Stimulated activated naive B cell treated with anti-CD40 and anti-IgM and Interleukin-4, amounts not matched to agents 10 μg/mL and 1 μg/mL and 100 μg/mL, for 72 hours (primary cell): ENCODE measurements around the gene DNAJC8.

ENCODE experiments used
- ATAC-seq, 2 donors: fragments of 150-1000 bp; cut with Tn5 transposase; replicated peaks; 2 replicates each; pipeline ENCODE4 v1.10.0; 2021; ENCODE audit warnings: moderate library complexity in 1 of 2
- DNase-seq: peaks from one replicate; pipeline ENCODE4 v3.0.0; 2021
- H3K27ac Mint-ChIP-seq: one replicate; pipeline ENCODE4 v1.8.0; 2022; ENCODE audit warnings: mild to moderate bottlenecking, mixed read lengths
- H3K27me3 Mint-ChIP-seq, 2 donors: one replicate each; pipeline ENCODE4 v1.8.0; 2022; ENCODE audit warnings: mixed read lengths in 2 of 2
- H3K36me3 Mint-ChIP-seq, 2 donors: one replicate each; pipeline ENCODE4 v1.8.0; 2022; ENCODE audit warnings: mixed read lengths in 2 of 2, mild to moderate bottlenecking in 1 of 2
- H3K4me1 Mint-ChIP-seq, 2 donors: one replicate each; pipeline ENCODE4 v1.8.0; 2022; ENCODE audit warnings: mixed read lengths in 2 of 2, mild to moderate bottlenecking in 1 of 2
- H3K4me3 Mint-ChIP-seq, 2 donors: one replicate each; pipeline ENCODE4 v1.8.0; 2022; ENCODE audit warnings: mild to moderate bottlenecking in 2 of 2, mixed read lengths in 2 of 2, moderate library complexity in 1 of 2
- H3K9me3 Mint-ChIP-seq, 2 donors: one replicate each; pipeline ENCODE4 v1.8.0; 2022; ENCODE audit warnings: mixed read lengths in 2 of 2, mild to moderate bottlenecking in 1 of 2

Gene DNAJC8

DNA sequence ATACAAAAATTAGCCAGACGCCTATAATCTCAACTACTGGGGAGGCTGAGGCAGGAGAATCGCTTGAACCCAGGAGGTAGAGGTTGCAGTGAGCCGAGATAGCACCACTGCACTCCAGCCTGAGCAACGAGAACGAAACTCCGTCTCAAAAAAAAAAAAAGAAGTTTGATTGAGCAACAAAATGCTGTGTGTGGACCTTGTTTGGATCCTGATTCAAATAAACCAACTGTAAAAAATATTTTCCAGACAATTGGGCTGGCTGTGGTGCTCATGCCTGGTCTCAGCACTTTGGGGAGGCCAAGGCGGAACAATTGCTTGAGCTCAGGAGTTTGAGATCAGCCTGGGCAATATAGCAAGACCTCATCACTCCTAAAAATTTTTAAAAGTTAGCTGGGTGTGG is 73.1 kb downstream of the DNAJC8 start:
- no peaks in the 10 kb centered on the region for H3K9me3 Mint-ChIP-seq
- DNase-seq: no peak
- peaks cover 0 to 8% of the 10 kb centered on the region in 2 donors for H3K27me3 Mint-ChIP-seq
- H3K4me3 Mint-ChIP-seq: no peak overlapping the region
- no peak overlapping the region for H3K27ac Mint-ChIP-seq
- H3K4me1 Mint-ChIP-seq: peaks cover 8 to 14% of the 10 kb centered on the region in 2 donors
- no peak for ATAC-seq
- H3K36me3 Mint-ChIP-seq: peaks cover 3% of the 10 kb centered on the region in 2 donors

DNA sequence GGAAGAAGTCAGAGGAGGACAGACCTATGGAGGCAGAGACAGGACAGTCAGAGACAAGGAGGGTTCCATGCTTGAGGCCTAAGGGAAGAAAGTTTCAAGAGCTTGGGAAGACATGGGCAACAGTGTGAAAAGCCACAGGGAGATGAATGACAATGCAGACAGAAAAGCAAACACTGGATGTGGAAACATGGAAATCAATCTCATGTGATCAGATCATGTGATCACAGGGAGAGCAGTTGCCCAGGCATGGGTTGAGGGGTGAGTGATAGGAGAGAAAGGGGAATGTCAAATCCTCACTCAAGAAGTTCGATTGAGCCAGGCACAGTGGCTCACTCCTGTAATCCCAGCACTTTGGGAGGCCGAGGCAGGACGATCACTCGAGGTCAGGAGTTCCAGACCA is 73.6 kb downstream of the DNAJC8 start:
- H3K27me3 Mint-ChIP-seq: peaks cover 0 to 8% of the 10 kb centered on the region in 2 donors

DNA sequence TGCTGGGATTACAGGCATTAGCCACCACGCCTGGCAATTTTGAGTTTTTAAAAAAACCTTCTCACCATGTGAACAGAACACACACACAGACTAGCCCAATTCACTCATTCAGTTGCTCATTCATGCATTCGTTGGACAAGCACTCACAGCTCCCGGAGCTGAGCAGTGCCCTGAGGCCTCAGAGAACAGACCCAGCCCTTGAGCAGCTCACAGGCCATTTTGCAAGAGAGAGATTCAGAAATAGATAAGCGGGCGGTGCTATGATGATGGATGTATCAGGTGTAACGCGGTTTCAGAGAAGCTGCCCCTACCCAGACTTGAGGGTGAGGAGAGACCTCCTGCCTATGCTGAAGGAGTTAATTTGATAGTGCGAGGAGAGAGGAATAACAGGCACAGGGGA is 74.9 kb downstream of the DNAJC8 start:
- Mint-ChIP-seq H3K27ac (no peak overlapping the region), H3K36me3 (peaks cover 3 to 7% of the 10 kb centered on the region in 2 donors)

More for the DNA sequence above, 73.6 kb downstream of the DNAJC8 start:
- Mint-ChIP-seq H3K36me3 (peaks cover 3% of the 10 kb centered on the region in 2 donors), H3K4me1 (peaks cover 8 to 16% of the 10 kb centered on the region in 2 donors), H3K9me3 (no peaks in the 10 kb centered on the region), H3K27ac (no peak overlapping the region), H3K4me3 (no peak overlapping the region)
- ATAC-seq (no peak), DNase-seq (no peak)

DNA sequence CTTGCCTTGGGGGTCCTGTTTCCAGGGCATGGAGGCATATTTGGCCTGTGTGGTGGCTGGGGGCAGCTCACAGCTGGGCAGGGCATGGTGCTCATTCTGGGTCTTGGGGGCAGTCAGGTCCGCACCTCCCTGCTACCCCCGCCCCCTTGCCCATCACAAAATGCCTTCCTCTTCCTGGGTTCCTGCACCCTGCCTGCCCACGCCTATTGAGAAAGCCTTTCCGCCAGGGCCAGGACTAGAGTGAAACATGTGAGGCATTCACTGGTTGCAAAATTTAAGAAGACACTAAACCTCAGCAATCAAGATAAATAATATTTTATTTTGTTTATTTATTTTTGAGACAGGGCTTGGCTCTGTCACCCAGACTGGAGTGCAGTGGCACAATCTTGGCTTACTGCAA is 76.0 kb downstream of the DNAJC8 start:
- no peaks in the 10 kb centered on the region for H3K9me3 Mint-ChIP-seq
- no peak overlapping the region for H3K27ac Mint-ChIP-seq
- no peak for ATAC-seq
- H3K27me3 Mint-ChIP-seq: peaks cover 0 to 8% of the 10 kb centered on the region in 2 donors
- no peak for DNase-seq
- H3K4me1 Mint-ChIP-seq: peaks cover 8 to 16% of the 10 kb centered on the region in 2 donors
- H3K36me3 Mint-ChIP-seq: peaks cover 3 to 7% of the 10 kb centered on the region in 2 donors
- H3K4me3 Mint-ChIP-seq: no peak overlapping the region

More for the DNA sequence above, 74.9 kb downstream of the DNAJC8 start:
- H3K4me1 Mint-ChIP-seq: peaks cover 8 to 16% of the 10 kb centered on the region in 2 donors
- H3K9me3 Mint-ChIP-seq: no peaks in the 10 kb centered on the region
- peaks cover 0 to 8% of the 10 kb centered on the region in 2 donors for H3K27me3 Mint-ChIP-seq
- no peak overlapping the region for H3K4me3 Mint-ChIP-seq
- DNase-seq (no peak), ATAC-seq (no peak)

DNA sequence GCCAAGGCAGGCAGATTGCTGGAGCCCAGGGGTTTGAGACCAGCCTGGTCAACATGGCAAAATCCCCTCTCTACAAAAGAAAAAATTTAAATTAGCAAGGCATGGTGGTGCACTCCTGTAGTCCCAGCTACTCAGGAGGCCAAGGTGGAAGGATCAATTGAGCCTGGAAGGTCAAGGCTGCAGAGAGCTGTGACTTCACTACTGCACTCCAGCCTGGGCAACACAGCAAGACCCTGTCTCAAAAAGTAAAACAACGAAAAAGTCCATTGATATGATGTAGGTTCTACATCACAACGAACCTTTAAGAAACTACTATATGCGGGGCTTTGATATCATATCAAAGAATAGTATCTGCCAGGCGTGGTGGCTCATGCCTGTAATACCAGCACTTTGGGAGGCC is 77.2 kb downstream of the DNAJC8 start:
- H3K4me3 Mint-ChIP-seq: no peak overlapping the region
- peaks cover 9 to 19% of the 10 kb centered on the region in 2 donors for H3K4me1 Mint-ChIP-seq
- H3K9me3 Mint-ChIP-seq: no peaks in the 10 kb centered on the region
- H3K27me3 Mint-ChIP-seq: peaks cover 0 to 8% of the 10 kb centered on the region in 2 donors
- DNase-seq (no peak), ATAC-seq (no peak)
- peaks cover 4 to 8% of the 10 kb centered on the region in 2 donors for H3K36me3 Mint-ChIP-seq
- H3K27ac Mint-ChIP-seq: no peak overlapping the region

DNA sequence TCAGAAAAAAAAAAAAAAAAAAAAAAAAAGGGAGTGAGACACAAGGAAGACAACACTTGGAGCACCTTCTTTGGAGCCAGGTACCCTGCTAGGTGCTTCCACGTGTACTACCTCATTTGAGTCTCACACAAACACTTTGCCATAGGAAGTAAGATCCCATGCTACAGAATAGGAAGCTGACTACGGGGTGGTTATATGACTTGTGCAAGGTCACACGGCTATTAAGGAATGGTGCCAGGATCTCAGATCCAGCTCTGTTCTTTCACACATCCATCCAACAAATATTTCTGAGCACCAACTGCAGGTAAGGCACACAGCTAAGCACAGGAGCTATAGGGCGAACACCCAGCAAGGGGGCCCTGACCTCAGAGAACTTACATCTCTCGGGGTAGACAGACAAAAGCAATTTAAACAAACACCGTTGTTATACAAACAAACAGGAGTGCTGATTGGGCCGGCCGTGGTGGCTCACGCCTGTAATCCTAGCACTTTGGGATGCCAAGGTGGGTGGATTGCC is 78.7 kb downstream of the DNAJC8 start:
- Mint-ChIP-seq H3K4me1 (peaks cover 7 to 19% of the 10 kb centered on the region in 2 donors), H3K4me3 (no peak overlapping the region), H3K36me3 (peaks cover 13 to 19% of the 10 kb centered on the region in 2 donors), H3K9me3 (peaks cover 0 to 4% of the 10 kb centered on the region in 2 donors), H3K27ac (no peak overlapping the region), H3K27me3 (peaks cover 0 to 6% of the 10 kb centered on the region in 2 donors)
- no peak for ATAC-seq
- no peak for DNase-seq
